H9 (cell line): ENCODE data around the gene RLN1. TPM values are rescaled to one million over a fixed set of nuclear protein-coding genes. Genes with fewer than 3 reads are reported as not detected.

Experiments
- DNase-seq: peaks from one replicate; pipeline ENCODE4 v3.0.0-alpha.2; 2017
- H2AFZ ChIP-seq: one replicate; pipeline ENCODE4 v1.6.1; 2013; ENCODE audit warnings: mild to moderate bottlenecking, low read length, control low read depth, moderate library complexity
- H2AK5ac ChIP-seq: 2 replicates; pipeline ENCODE4 v1.6.1; 2013; ENCODE audit warnings: low read length, control low read depth, mixed read lengths; ENCODE audit not compliant: insufficient read length
- H2BK120ac ChIP-seq: one replicate; pipeline ENCODE4 v1.6.1; 2013; ENCODE audit warnings: low read depth, mild to moderate bottlenecking, low read length, control low read depth, inconsistent platforms; ENCODE audit not compliant: poor library complexity, severe bottlenecking
- H2BK12ac ChIP-seq: 2 replicates; pipeline ENCODE4 v1.6.1; 2013; ENCODE audit warnings: low read length, control low read depth, mixed read lengths, low read depth; ENCODE audit not compliant: insufficient read length
- H2BK15ac ChIP-seq: 2 replicates; pipeline ENCODE4 v1.6.1; 2013; ENCODE audit warnings: low read depth, low read length, control low read depth
- H2BK20ac ChIP-seq: one replicate; pipeline ENCODE4 v1.6.1; 2013; ENCODE audit warnings: low read depth, mild to moderate bottlenecking, low read length, control low read depth, inconsistent platforms; ENCODE audit not compliant: poor library complexity, severe bottlenecking
- H2BK5ac ChIP-seq: 2 replicates; pipeline ENCODE4 v1.6.1; 2013; ENCODE audit warnings: low read length, control low read depth, mixed read lengths; ENCODE audit not compliant: insufficient read length
- H3K14ac ChIP-seq: 2 replicates; pipeline ENCODE4 v1.6.1; 2013; ENCODE audit warnings: low read length, control low read depth; ENCODE audit not compliant: insufficient read depth
- H3K18ac ChIP-seq: 2 replicates; pipeline ENCODE4 v1.6.1; 2013; ENCODE audit warnings: low read depth, mild to moderate bottlenecking, mixed read lengths, low read length, control low read depth; ENCODE audit not compliant: insufficient read length
- H3K23ac ChIP-seq: 2 replicates; pipeline ENCODE4 v1.6.1; 2013; ENCODE audit warnings: low read length, control low read depth, mixed read lengths, low read depth; ENCODE audit not compliant: insufficient read length
- H3K23me2 ChIP-seq: 2 replicates; pipeline ENCODE4 v1.6.1; 2013; ENCODE audit warnings: low read depth, mild to moderate bottlenecking, mixed read lengths, low read length, control low read depth; ENCODE audit not compliant: insufficient read length, poor library complexity, severe bottlenecking
- H3K27ac ChIP-seq: 2 replicates; pipeline ENCODE4 v1.5.1; 2013; ENCODE audit warnings: low read length, control low read depth, mixed read lengths, low read depth; ENCODE audit not compliant: insufficient read length
- H3K27me3 ChIP-seq: 2 replicates; pipeline ENCODE4 v1.6.1; 2013; ENCODE audit warnings: low read length, control low read depth, inconsistent platforms; ENCODE audit not compliant: insufficient read depth
- H3K4ac ChIP-seq: 2 replicates; pipeline ENCODE4 v1.6.1; 2013; ENCODE audit warnings: low read depth, mild to moderate bottlenecking, control low read depth, inconsistent platforms, low read length, moderate library complexity
- H3K4me1 ChIP-seq: 2 replicates; pipeline ENCODE4 v1.6.1; 2013; ENCODE audit warnings: low read length, control low read depth, inconsistent platforms; ENCODE audit not compliant: insufficient read depth
- H3K4me2 ChIP-seq: 2 replicates; pipeline ENCODE4 v1.6.1; 2013; ENCODE audit warnings: low read length, control low read depth, mixed read lengths; ENCODE audit not compliant: insufficient read length, insufficient read depth
- H3K56ac ChIP-seq: 2 replicates; pipeline ENCODE4 v1.6.1; 2013; ENCODE audit warnings: low read depth, mild to moderate bottlenecking, mixed read lengths, low read length, control low read depth; ENCODE audit not compliant: insufficient read length
- H3K79me1 ChIP-seq: 2 replicates; pipeline ENCODE4 v1.6.1; 2013; ENCODE audit warnings: low read depth, mild to moderate bottlenecking, moderate library complexity, low read length, control low read depth, inconsistent platforms; ENCODE audit not compliant: insufficient read depth, poor library complexity, severe bottlenecking
- H3K79me2 ChIP-seq: 2 replicates; pipeline ENCODE4 v1.6.1; 2013; ENCODE audit warnings: low read length, control low read depth, inconsistent platforms; ENCODE audit not compliant: insufficient read depth
- H3K9ac ChIP-seq: 2 replicates; pipeline ENCODE4 v1.6.1; 2013; ENCODE audit warnings: low read length, control low read depth, mixed read lengths; ENCODE audit not compliant: insufficient read length; ENCODE audit errors: extremely low read depth
- H3K9me3 ChIP-seq: one replicate; pipeline ENCODE4 v1.6.1; 2013; ENCODE audit warnings: low read depth, low read length, inconsistent platforms; ENCODE audit not compliant: control insufficient read depth
- H3T11ph ChIP-seq: one replicate; pipeline ENCODE4 v1.6.1; 2013; ENCODE audit warnings: mild to moderate bottlenecking, low read length, control low read depth, inconsistent platforms
- H4K20me1 ChIP-seq: one replicate; pipeline ENCODE4 v1.6.1; 2013; ENCODE audit not compliant: control insufficient read depth, insufficient read length, insufficient read depth
- H4K5ac ChIP-seq: 2 replicates; pipeline ENCODE4 v1.6.1; 2013; ENCODE audit warnings: low read depth, mild to moderate bottlenecking, mixed read lengths, low read length, control low read depth; ENCODE audit not compliant: insufficient read length
- H4K8ac ChIP-seq: replicated peaks from 2 replicates; pipeline ENCODE4 v1.6.1; 2013; ENCODE audit warnings: low read length, control low read depth, mixed read lengths, low read depth; ENCODE audit not compliant: insufficient read length
- H4K91ac ChIP-seq: 2 replicates; pipeline ENCODE4 v1.6.1; 2013; ENCODE audit warnings: low read depth, mild to moderate bottlenecking, moderate library complexity, mixed read lengths, low read length, control low read depth; ENCODE audit not compliant: insufficient read length
- H3K27ac Mint-ChIP-seq, 3 experiments: 2 replicates in 2 of 3; 3 replicates in 1 of 3; pipeline ENCODE4 v1.8.0; 2020 to 2021; ENCODE audit warnings: mixed read lengths in 3 of 3, mild to moderate bottlenecking in 1 of 3, moderate library complexity in 1 of 3
- H3K27me3 Mint-ChIP-seq: 2 replicates; pipeline ENCODE4 v1.8.0; 2021; ENCODE audit warnings: low read depth, mild to moderate bottlenecking, moderate library complexity, mixed read lengths
- H3K36me3 Mint-ChIP-seq, 3 experiments: 2 replicates in 2 of 3; 3 replicates in 1 of 3; pipeline ENCODE4 v1.8.0; 2020 to 2021; ENCODE audit warnings: low read depth in 3 of 3, mixed read lengths in 3 of 3; ENCODE audit not compliant: insufficient read depth in 1 of 3
- H3K4me1 Mint-ChIP-seq, 2 experiments: 2 replicates each; pipeline ENCODE4 v1.8.0; 2020; ENCODE audit warnings: mixed read lengths in 2 of 2
- H3K4me3 Mint-ChIP-seq, 2 experiments: 2 replicates in 1 of 2; 3 replicates in 1 of 2; pipeline ENCODE4 v1.8.0; 2020 to 2021; ENCODE audit warnings: mild to moderate bottlenecking in 2 of 2, mixed read lengths in 2 of 2, moderate library complexity in 1 of 2
- H3K9me3 Mint-ChIP-seq, 2 experiments: 2 replicates in 1 of 2; 3 replicates in 1 of 2; pipeline ENCODE4 v1.8.0; 2020; ENCODE audit warnings: mild to moderate bottlenecking in 2 of 2, mixed read lengths in 2 of 2, moderate library complexity in 1 of 2
- total RNA-seq: library from RNA; stranded (reverse); gene quantifications from 2 replicates; pipeline ENCODE4 v1.2.1, GENCODE V29; 2021
- TF ChIP-seq, protein P1 (sequence below): fragments of 200-600 bp; sonication (generic); conservative IDR thresholded peaks from 3 replicates; pipeline ENCODE4 v1.8.0; 2021; ENCODE audit warnings: antibody characterized with exemption, mild to moderate bottlenecking

RLN1 gene
- total RNA-seq, 1 experiment from 2014 or later: 0.52 TPM

GRCh38 chr9:5286262-5286661 is 53.4 kb downstream of the RLN1 start:
- Histone ChIP-seq H3K18ac (no peak overlapping the region), H3K56ac (no peak overlapping the region), H3K14ac (no peak overlapping the region), H4K91ac (no peak overlapping the region), H2BK15ac (no peak overlapping the region), H2BK120ac (no peak overlapping the region), H3K9me3 (no peaks in the 10 kb centered on the region), H4K8ac (no peak overlapping the region), H2AK5ac (no peak overlapping the region), H3K4me1 (no peaks in the 10 kb centered on the region), H2AFZ (no peak overlapping the region), H3K27me3 (no peaks in the 10 kb centered on the region), H3T11ph (no peak overlapping the region), H2BK5ac (no peak overlapping the region), H3K23me2 (no peaks in the 10 kb centered on the region), H4K20me1 (no peaks in the 10 kb centered on the region), H3K9ac (no peak overlapping the region), H3K79me1 (no peaks in the 10 kb centered on the region), H3K27ac (no peak overlapping the region), H3K23ac (no peak overlapping the region), H3K4me2 (no peak overlapping the region), H3K4ac (no peak overlapping the region), H2BK20ac (no peak overlapping the region), H3K79me2 (no peaks in the 10 kb centered on the region), H2BK12ac (no peak overlapping the region), H4K5ac (no peak overlapping the region)
- H3K9me3 Mint-ChIP-seq: peaks cover 0 to 4% of the 10 kb centered on the region in 2 experiments; a peak in 2 of 5 replicates
- H3K4me1 Mint-ChIP-seq: no peaks in the 10 kb centered on the region
- H3K4me3 Mint-ChIP-seq: no peak overlapping the region
- H3K36me3 Mint-ChIP-seq: no peaks in the 10 kb centered on the region
- no peak overlapping the region for H3K27ac Mint-ChIP-seq
- no peak for DNase-seq
- no peaks in the 10 kb centered on the region; the same call in 1 of the 2 replicates for H3K27me3 Mint-ChIP-seq
- TF ChIP-seq, protein P1, sequence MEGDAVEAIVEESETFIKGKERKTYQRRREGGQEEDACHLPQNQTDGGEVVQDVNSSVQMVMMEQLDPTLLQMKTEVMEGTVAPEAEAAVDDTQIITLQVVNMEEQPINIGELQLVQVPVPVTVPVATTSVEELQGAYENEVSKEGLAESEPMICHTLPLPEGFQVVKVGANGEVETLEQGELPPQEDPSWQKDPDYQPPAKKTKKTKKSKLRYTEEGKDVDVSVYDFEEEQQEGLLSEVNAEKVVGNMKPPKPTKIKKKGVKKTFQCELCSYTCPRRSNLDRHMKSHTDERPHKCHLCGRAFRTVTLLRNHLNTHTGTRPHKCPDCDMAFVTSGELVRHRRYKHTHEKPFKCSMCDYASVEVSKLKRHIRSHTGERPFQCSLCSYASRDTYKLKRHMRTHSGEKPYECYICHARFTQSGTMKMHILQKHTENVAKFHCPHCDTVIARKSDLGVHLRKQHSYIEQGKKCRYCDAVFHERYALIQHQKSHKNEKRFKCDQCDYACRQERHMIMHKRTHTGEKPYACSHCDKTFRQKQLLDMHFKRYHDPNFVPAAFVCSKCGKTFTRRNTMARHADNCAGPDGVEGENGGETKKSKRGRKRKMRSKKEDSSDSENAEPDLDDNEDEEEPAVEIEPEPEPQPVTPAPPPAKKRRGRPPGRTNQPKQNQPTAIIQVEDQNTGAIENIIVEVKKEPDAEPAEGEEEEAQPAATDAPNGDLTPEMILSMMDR: no peak

Other genes starting within 250 kb of the RLN1 start
- gene INSL6, start 154.2 kb downstream of the RLN1 start, total RNA-seq: not detected in 2 replicates
- gene INSL4, start 108.5 kb downstream of the RLN1 start, total RNA-seq: not detected in 2 replicates
- 3.6 and 3.7 TPM in 2 replicates for gene RLN2, start 35.2 kb downstream of the RLN1 start, total RNA-seq
- 19.6 and 22.6 TPM in 2 replicates for gene PLGRKT, start 98.0 kb upstream of the RLN1 start, total RNA-seq
- gene CD274, start 110.7 kb upstream of the RLN1 start, total RNA-seq: 0.13 TPM in 1 of 2 replicates, not detected in the other
- not detected in 2 replicates for gene PDCD1LG2, start 170.7 kb upstream of the RLN1 start, total RNA-seq